Body of pancreas (tissue), 4 donors: ENCODE data around the gene TATDN2.

Source experiments
- CTCF ChIP-seq, 7 experiments: fragments of 450-650 bp in 4 of 7; fragments of 200-600 bp in 3 of 7; sonication (generic) in 3 of 7; IDR thresholded peaks; one replicate each; pipeline ENCODE4 v1.5.1; 2016 to 2019; ENCODE audit warnings: antibody characterized with exemption in 7 of 7
- POLR2A ChIP-seq, 3 donors: fragments of 450-650 bp; IDR thresholded peaks; one replicate each; pipeline ENCODE4 v1.6.1; 2016; ENCODE audit warnings: antibody characterized with exemption in 3 of 3, mild to moderate bottlenecking in 2 of 3

DNA sequence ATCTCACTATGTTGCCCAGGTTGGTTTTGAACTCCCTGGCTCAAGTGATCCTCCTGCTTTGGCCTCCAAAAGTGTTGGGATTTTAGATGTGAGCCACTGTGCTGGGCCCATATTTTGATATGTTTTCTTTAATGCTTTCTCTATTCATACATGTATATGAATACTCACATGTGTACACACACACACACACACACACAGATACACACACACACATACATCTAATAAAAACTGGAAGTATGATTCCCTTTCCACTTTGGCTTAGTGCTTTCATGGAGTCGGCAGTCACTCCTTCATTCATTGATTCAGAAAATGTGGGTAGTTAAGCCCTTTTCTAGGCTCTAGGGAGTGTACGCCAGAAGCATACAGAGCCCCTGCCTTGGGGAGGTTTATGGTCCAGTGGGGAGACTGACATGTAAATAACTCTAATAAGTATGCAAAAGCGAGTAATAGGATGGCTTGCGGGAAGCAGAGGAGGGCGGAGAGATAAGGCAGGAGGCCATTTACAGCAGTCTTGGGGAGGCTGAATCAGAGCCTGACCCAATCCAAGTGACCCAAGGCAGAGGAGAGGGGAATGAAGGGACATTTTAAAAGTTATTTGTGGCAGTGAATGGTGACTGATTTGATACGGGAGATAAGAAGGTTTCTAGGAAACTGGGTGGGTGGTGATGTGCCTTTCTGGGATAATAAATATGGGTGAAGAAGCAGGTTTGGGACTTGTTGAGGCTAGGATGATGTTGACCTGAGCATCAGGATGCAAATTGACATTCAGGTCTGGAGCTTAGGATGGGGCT is 32.5 kb upstream of the TATDN2 start:
- TF ChIP-seq CTCF (IDR thresholded peaks at IDR 0.05) (no peak), POLR2A (IDR thresholded peaks at IDR 0.05) (no peak)
